ENCODE data around the gene UBA6. TPM values are rescaled to one million over a fixed set of nuclear protein-coding genes. Genes with fewer than 3 reads are reported as not detected.

The UBA6 gene
- total and polyA plus RNA-seq, 2 donors (not counting 1 experiment from before 2014, with no cell fraction given), result 22.8 to 64.0 TPM

DNA sequence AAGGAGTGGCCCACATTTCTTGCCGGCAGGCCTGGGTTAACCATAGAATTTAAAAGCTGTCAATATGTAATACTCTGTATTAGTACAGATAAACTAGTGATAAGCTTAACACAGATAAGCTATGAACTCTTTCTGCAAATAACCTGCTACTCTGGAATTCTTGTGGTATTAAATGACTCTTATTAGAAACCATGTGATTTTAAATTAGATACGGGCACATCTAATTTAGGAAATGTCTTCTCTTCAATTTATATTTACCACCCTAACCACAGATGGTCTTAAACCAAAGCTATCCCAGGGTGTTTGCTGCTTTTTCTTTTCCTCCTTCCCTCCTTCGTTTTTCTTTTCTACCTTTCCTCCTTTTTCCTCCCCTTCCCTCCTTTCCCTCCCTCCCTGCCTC lies 48.3 kb upstream of the UBA6 start:
- H3K79me2 ChIP-seq (ENCODE audit: control insufficient read depth, insufficient read depth, low read length), result no peaks in the 10 kb centered on the region
- no peaks in the 10 kb centered on the region for H4K20me1 ChIP-seq (ENCODE audit: control insufficient read depth, insufficient read depth, low read length, poor library complexity, severe bottlenecking)
- H3K4me2 ChIP-seq (replicated peaks; ENCODE audit: low read depth, low read length, poor library complexity, severe bottlenecking), result no peak overlapping the region
- no peaks in the 10 kb centered on the region for H3K4me1 ChIP-seq (ENCODE audit: control insufficient read depth in 2 of 2, insufficient read depth in 2 of 2, low read length in 2 of 2)
- Mint-ChIP-seq H3K4me3 (no peak overlapping the region), H3K27me3 (no peaks in the 10 kb centered on the region), H3K9me3 (ENCODE audit: insufficient read depth) (no peaks in the 10 kb centered on the region), H3K27ac (no peak overlapping the region), H3K4me1 (no peaks in the 10 kb centered on the region)
- ATAC-seq (ENCODE audit: low read depth) (no peak), DNase-seq (no peak)
- H3K27me3 ChIP-seq (replicated peaks in 1 of 4; ENCODE audit: control extremely low read depth in 1 of 4, control insufficient read depth in 3 of 4, insufficient read depth in 4 of 4, low read length in 3 of 4), result no peaks in the 10 kb centered on the region
- POLR2A ChIA-PET, result no interaction called here
- CTCF ChIA-PET, result interaction anchor here (1.3 kb wide), 1 partner anchor 21 kb away, joined by 3 read pairs; no protein-coding TSS in a partner anchor
- H3K36me3 ChIP-seq (replicated peaks in 1 of 2; ENCODE audit: control extremely low read depth in 1 of 2, control insufficient read depth in 1 of 2, extremely low read depth in 1 of 2, insufficient read depth in 2 of 2, low read length in 1 of 2), result no peaks in the 10 kb centered on the region
- WGBS (ENCODE audit: insufficient coverage), result 67% methylated on average over 1 of the region's 3 CpGs
- intact Hi-C loops (cut with micrococcal nuclease), result no loop called here
- no peak overlapping the region for H3K27ac ChIP-seq (ENCODE audit: low read length in 2 of 2)
- H3K4me3 ChIP-seq (ENCODE audit: control extremely low read depth in 1 of 5, extremely low read depth in 1 of 5, insufficient read depth in 1 of 5, low read depth in 2 of 5, low read length in 4 of 5), result no peak overlapping the region
- TF ChIP-seq, protein P1, sequence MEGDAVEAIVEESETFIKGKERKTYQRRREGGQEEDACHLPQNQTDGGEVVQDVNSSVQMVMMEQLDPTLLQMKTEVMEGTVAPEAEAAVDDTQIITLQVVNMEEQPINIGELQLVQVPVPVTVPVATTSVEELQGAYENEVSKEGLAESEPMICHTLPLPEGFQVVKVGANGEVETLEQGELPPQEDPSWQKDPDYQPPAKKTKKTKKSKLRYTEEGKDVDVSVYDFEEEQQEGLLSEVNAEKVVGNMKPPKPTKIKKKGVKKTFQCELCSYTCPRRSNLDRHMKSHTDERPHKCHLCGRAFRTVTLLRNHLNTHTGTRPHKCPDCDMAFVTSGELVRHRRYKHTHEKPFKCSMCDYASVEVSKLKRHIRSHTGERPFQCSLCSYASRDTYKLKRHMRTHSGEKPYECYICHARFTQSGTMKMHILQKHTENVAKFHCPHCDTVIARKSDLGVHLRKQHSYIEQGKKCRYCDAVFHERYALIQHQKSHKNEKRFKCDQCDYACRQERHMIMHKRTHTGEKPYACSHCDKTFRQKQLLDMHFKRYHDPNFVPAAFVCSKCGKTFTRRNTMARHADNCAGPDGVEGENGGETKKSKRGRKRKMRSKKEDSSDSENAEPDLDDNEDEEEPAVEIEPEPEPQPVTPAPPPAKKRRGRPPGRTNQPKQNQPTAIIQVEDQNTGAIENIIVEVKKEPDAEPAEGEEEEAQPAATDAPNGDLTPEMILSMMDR (IDR thresholded peaks at IDR 0.05), result no peak
- no peak for TF ChIP-seq EZH2 (IDR thresholded peaks at IDR 0.05; ENCODE audit: borderline replicate concordance, insufficient read depth, low read depth, low read length, poor library complexity, severe bottlenecking)
- H2AFZ ChIP-seq (ENCODE audit: insufficient read depth, low read depth, low read length, poor library complexity, severe bottlenecking), result no peak overlapping the region
- H3K9ac ChIP-seq (ENCODE audit: low read length), result no peak overlapping the region
- no peaks in the 10 kb centered on the region for H3K9me3 ChIP-seq (ENCODE audit: control extremely low read depth in 1 of 3, control insufficient read depth in 2 of 3, insufficient read depth in 1 of 3, low read length in 2 of 3)

DNA sequence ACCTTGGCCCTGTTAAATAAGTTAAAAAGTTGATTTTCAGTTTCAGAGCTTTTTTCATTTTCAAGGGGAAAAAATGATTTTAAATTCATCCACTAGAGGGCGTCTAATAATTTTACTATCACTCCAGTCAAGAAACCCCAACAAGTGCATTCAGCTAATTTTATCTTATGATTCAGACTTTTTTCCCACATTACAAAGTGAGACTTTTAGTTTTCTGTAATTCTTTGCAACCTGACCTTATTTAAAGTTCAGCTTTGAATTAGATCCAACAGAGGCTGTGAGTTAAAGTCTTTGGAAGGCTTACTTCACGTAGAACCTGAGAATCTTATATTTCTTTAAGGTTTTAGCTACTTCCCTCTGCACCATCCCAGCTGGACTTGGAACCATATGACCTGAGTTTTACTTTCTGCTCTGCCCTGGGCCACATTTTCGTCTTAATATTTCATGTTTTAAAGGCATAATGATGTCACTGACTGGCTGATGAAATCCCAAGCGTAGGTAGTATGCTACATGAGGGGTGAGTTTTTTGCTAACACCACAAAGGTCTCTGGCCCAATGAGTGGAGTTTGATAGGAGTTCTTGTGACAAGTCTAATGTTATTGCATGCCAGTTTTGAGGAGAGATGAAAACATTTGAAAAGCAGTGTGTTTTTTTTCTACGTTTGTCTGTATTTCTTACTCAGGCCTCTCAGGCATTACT lies 46.0 kb upstream of the UBA6 start:
- Histone ChIP-seq H3K4me1 (ENCODE audit: control insufficient read depth in 2 of 2, insufficient read depth in 2 of 2, low read length in 2 of 2) (no peaks in the 10 kb centered on the region), H2AFZ (ENCODE audit: insufficient read depth, low read depth, low read length, poor library complexity, severe bottlenecking) (peak overlapping the region; percentile 15), H3K79me2 (ENCODE audit: control insufficient read depth, insufficient read depth, low read length) (no peaks in the 10 kb centered on the region), H3K36me3 (replicated peaks in 1 of 2; ENCODE audit: control extremely low read depth in 1 of 2, control insufficient read depth in 1 of 2, extremely low read depth in 1 of 2, insufficient read depth in 2 of 2, low read length in 1 of 2) (no peaks in the 10 kb centered on the region), H4K20me1 (ENCODE audit: control insufficient read depth, insufficient read depth, low read length, poor library complexity, severe bottlenecking) (no peaks in the 10 kb centered on the region), H3K9me3 (ENCODE audit: control extremely low read depth in 1 of 3, control insufficient read depth in 2 of 3, insufficient read depth in 1 of 3, low read length in 2 of 3) (no peaks in the 10 kb centered on the region), H3K27ac (ENCODE audit: low read length in 2 of 2) (no peak overlapping the region), H3K9ac (ENCODE audit: low read length) (no peak overlapping the region), H3K4me3 (ENCODE audit: control extremely low read depth in 1 of 5, extremely low read depth in 1 of 5, insufficient read depth in 1 of 5, low read depth in 2 of 5, low read length in 4 of 5) (no peak overlapping the region), H3K27me3 (replicated peaks in 1 of 4; ENCODE audit: control extremely low read depth in 1 of 4, control insufficient read depth in 3 of 4, insufficient read depth in 4 of 4, low read length in 3 of 4) (no peaks in the 10 kb centered on the region), H3K4me2 (replicated peaks; ENCODE audit: low read depth, low read length, poor library complexity, severe bottlenecking) (no peak overlapping the region)
- intact Hi-C loops (cut with micrococcal nuclease), result loop anchor here (1.0 to 2.0 kb wide), 2 partner anchors 46 to 198 kb away; partner anchors contain the start of gene UBA6
- Mint-ChIP-seq H3K9me3 (ENCODE audit: insufficient read depth) (no peaks in the 10 kb centered on the region), H3K27me3 (no peaks in the 10 kb centered on the region), H3K4me3 (no peak overlapping the region), H3K4me1 (no peaks in the 10 kb centered on the region), H3K27ac (no peak overlapping the region)
- TF ChIP-seq EZH2 (IDR thresholded peaks at IDR 0.05; ENCODE audit: borderline replicate concordance, insufficient read depth, low read depth, low read length, poor library complexity, severe bottlenecking), result no peak
- TF ChIP-seq, protein P1 (IDR thresholded peaks at IDR 0.05), result peak; percentile 90
- POLR2A ChIA-PET, result interaction anchor here (1.4 kb wide), 1 partner anchor 197 kb away, joined by 3 read pairs; no protein-coding TSS in a partner anchor
- ATAC-seq (ENCODE audit: low read depth), result peak; percentile 21
- DNase-seq, result peak; percentile 59
- 94% methylated on average over 2 of the region's 5 CpGs for WGBS (ENCODE audit: insufficient coverage)
- CTCF ChIA-PET, result interaction anchor here (0.7 to 3.5 kb wide), 19 partner anchors 8 to 240 kb away, joined by 3 to 27 read pairs (median 6); partner anchors contain the start of genes CENPC and UBA6
